ENCODE measurements around the gene MYO10.
"Not testable (repeated sequence)": the region's sequence is repeated elsewhere in the genome, so short reads cannot be mapped to it uniquely, and the experiment has no call there.

Gene MYO10

GRCh38 chr5:16781828-16782626, 154.1 kb downstream of the MYO10 start:
- no peak for DNase-seq (ENCODE audit: low read depth)

- DNase-seq (ENCODE audit: low read depth): no peak
Measured at GRCh38 chr5:16780325-16780724, 155.8 kb downstream of the MYO10 start.

GRCh38 chr5:16777432-16777831, 158.7 kb downstream of the MYO10 start:
- no peak for DNase-seq (ENCODE audit: low read depth)

- no peak for DNase-seq (ENCODE audit: low read depth)
Measured at GRCh38 chr5:16776611-16777251, 159.4 kb downstream of the MYO10 start.

GRCh38 chr5:16774806-16775205, 161.3 kb downstream of the MYO10 start:
- no peak for DNase-seq (ENCODE audit: low read depth)

GRCh38 chr5:16773991-16774390, 162.1 kb downstream of the MYO10 start:
- DNase-seq (ENCODE audit: low read depth): no peak

GRCh38 chr5:16772556-16772955, 163.5 kb downstream of the MYO10 start:
- no peak for DNase-seq (ENCODE audit: low read depth)

GRCh38 chr5:16768184-16768583, 167.9 kb downstream of the MYO10 start:
- no peak for DNase-seq (ENCODE audit: low read depth)

GRCh38 chr5:16763211-16763610, 172.9 kb downstream of the MYO10 start:
- no peak for DNase-seq (ENCODE audit: low read depth)

GRCh38 chr5:16759147-16759773, 176.8 kb downstream of the MYO10 start:
- no peak for DNase-seq (ENCODE audit: low read depth)

GRCh38 chr5:16757989-16758501, 178.0 kb downstream of the MYO10 start:
- DNase-seq (ENCODE audit: low read depth): no peak

GRCh38 chr5:16757577-16757976, 178.5 kb downstream of the MYO10 start:
- DNase-seq (ENCODE audit: low read depth): not testable (repeated sequence)

GRCh38 chr5:16757146-16757545, 178.9 kb downstream of the MYO10 start:
- no peak for DNase-seq (ENCODE audit: low read depth)

- no peak for DNase-seq (ENCODE audit: low read depth)
Measured at GRCh38 chr5:16756692-16757091, 179.4 kb downstream of the MYO10 start.

GRCh38 chr5:16755641-16756040, 180.4 kb downstream of the MYO10 start:
- DNase-seq (ENCODE audit: low read depth): no peak

GRCh38 chr5:16754601-16755000, 181.5 kb downstream of the MYO10 start:
- no peak for DNase-seq (ENCODE audit: low read depth)

- DNase-seq (ENCODE audit: low read depth): no peak
Measured at GRCh38 chr5:16754086-16754485, 182.0 kb downstream of the MYO10 start.

- no peak for DNase-seq (ENCODE audit: low read depth)
Measured at GRCh38 chr5:16750445-16750844, 185.6 kb downstream of the MYO10 start.

- no peak for DNase-seq (ENCODE audit: low read depth)
Measured at GRCh38 chr5:16749626-16750025, 186.5 kb downstream of the MYO10 start.

GRCh38 chr5:16744164-16744880, 191.8 kb downstream of the MYO10 start:
- DNase-seq (ENCODE audit: low read depth): no peak

GRCh38 chr5:16742938-16743337, 193.2 kb downstream of the MYO10 start:
- no peak for DNase-seq (ENCODE audit: low read depth)

- DNase-seq (ENCODE audit: low read depth): no peak
Measured at GRCh38 chr5:16740811-16741392, 195.2 kb downstream of the MYO10 start.

Data from activated T-cell treated with anti-CD3 and anti-CD28 coated beads for 48 hours (primary cell).